ENCODE data around the gene IGHMBP2.
"Not testable (repeated sequence)": the region's sequence is repeated elsewhere in the genome, so short reads cannot be mapped to it uniquely, and the experiment has no call there.

IGHMBP2 gene

GRCh38 chr11:68903288-68904247, at the start of gene IGHMBP2, which contains the start of gene MRPL21:
IGHMBP2 (plus strand) TSS chr11:68903891; CDS start chr11:68903953, 62 bp downstream.
MRPL21 (minus strand) TSS chr11:68903832; CDS start chr11:68903810, 22 bp downstream.
- FAIRE-seq (no peak), DNase-seq (ENCODE audit: low spot score) (peak; percentile 91)

DNA sequence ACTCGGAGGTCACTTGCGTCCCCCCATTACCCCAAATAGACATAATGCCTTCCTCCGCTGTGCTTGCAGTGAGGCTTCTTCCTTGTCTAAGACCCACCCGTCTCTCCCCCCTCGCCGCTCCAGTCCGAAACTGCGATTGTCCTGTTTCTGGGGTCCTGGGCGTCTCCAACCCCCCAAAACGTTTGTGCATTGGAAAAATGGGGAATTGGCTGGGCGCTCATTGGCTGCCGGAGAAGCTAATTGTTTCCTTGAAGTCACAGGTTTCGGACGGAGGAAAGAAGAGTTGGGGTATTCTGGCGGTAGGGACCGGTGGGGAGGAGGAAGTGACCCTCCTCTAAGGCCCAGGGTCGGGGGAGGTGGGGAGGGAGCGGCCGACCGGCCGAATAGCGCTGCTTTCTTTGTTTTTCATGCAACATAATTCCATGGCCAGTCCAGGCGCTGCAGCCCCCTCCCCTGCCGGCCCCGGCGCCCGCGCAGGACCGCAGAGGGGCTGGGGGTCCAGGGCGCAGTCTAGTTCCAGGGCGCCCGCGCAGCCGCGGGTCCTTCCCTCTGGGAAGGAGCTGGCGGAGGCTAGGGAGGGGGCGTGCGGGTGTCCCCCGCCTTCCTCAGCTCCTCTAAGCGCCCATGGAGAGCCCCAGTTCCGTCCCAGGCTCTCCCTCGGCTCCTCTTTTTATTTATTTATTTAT, 49.3 kb upstream of the IGHMBP2 start:
- FAIRE-seq (no peak), DNase-seq (ENCODE audit: low spot score) (no peak)

DNA sequence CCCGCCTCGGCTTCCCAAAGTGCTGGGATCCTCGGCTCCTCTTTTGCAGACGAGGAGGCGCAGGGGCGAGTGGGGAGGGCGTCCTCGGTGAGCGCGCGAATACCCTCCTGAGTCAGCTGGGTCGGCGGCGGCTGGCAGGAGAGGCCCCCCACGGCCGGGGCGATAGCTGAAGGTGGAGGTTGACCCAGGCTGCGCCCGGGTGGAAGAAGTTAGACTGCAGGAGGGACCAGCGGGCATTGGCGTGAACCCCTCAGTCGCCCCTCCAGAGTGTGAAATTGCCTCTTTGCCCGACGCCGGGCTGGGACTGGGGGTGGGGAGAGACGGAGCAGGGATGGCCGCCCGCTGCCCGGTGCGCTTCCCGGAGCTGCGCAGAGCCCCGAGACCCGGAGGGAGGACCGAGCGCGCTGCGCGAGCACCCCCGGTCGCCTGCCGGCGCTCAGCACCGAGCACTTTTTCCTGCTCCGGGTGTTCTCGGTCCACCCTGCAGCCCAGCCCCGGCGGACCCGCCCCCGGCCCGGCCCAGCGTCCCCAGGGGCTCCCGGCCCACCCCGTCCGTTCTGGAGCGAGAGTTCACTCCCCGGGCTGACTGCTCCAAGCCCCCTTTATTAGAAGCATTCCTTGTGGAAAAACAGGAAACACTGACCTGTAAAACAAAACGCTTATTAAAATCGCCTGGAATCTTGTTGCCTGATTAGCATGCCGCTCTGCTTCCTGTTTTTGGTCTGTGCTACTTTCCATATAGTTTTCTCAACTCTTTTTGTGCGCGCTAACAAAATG, 48.3 kb upstream of the IGHMBP2 start:
- FAIRE-seq (no peak), DNase-seq (ENCODE audit: low spot score) (no peak)

GRCh38 chr11:68856425-68857030, 47.2 kb upstream of the IGHMBP2 start:
- DNase-seq (ENCODE audit: low spot score), result not testable (repeated sequence)

DNA sequence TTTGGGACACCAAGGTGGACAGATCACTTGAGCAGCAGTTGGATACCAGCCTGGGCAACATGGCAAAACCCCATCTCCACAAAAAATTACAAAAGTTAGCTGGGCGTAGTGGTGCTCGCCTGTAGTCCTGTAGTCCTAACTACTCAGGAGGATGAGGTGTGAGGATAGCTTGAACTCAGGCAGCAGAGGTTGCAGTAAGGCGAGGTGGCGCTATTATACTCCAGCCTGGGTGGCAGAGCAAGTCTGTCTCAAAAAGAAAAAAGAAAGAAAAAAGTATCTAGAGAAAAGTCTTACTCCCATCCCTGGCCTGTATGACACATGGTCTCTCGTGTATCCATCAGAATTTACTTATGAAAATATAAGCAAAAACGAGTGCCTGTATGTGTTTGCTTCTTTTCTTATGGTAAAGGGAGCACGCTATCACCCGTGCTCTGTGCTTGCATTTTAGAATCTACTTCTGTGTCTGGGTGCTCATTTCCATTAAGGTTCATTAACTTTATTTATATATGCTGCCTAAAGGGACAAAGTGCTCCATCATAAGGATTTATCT, 46.6 kb upstream of the IGHMBP2 start:
- DNase-seq (ENCODE audit: low spot score) (no peak), FAIRE-seq (no peak)

More at GRCh38 chr11:68856425-68857030, 47.2 kb upstream of the IGHMBP2 start:
- not testable (repeated sequence) for FAIRE-seq

- no peak for DNase-seq (ENCODE audit: low spot score)
- no peak for FAIRE-seq
Measured at GRCh38 chr11:68859123-68859522, 44.6 kb upstream of the IGHMBP2 start.

- DNase-seq (ENCODE audit: low spot score) (no peak), FAIRE-seq (no peak)
Measured at GRCh38 chr11:68862421-68862820, 41.3 kb upstream of the IGHMBP2 start.

- DNase-seq (ENCODE audit: low spot score) (no peak), FAIRE-seq (no peak)
Measured at GRCh38 chr11:68863553-68864265, 40.0 kb upstream of the IGHMBP2 start.

DNA sequence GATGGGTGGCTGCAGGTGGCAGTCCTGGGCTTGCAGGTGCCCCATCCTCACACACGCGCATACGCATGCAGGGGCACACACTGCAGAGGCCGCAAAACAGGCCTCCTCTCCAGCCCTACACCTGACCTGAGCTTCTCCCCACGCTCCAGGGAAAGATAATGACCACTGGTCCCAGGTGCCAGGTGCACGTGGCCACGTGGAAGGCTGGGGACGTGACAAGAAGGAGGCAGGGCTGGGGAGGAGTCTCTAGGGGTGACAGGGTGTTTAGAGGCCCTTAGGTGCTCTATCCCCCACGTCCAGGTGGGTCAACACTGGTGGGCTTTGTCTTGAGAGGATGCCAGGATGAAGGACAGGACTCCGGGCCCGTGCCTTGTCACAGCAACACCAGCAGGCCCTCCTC, 38.5 kb upstream of the IGHMBP2 start:
- DNase-seq (ENCODE audit: low spot score), result no peak

GRCh38 chr11:68867066-68867465, 36.6 kb upstream of the IGHMBP2 start:
- FAIRE-seq, result no peak
- no peak for DNase-seq (ENCODE audit: low spot score)

More for the DNA sequence above, 38.5 kb upstream of the IGHMBP2 start:
- no peak for FAIRE-seq

DNA sequence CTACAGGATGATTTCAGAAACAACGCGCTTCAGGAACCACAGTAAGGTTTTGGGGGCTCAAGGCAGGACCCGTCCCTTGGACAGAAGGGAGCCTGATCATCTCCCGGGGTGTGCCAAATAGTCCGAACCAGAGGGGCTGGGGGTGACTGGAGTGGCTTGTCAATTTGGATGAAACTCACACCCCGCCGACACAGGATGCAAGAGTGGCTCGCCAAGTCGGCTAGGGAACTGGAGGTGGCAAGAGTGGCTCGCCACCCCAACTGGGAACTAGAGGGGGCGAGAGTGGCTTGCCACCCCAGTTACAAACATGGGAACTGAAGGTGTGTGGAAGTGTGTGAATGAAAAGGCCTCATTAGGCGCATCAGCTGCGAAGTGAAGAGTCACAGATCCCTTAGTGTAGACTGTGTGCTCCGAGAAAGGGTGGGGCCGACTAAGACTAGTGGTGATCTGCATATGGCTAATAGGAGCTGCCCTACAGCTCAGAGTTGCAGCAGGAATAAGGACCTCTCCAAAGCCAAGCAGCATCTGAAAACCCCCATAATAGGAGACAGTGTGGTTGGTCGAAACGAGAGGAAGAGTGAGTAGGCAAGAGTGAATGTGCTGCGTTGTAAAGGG, 35.4 kb upstream of the IGHMBP2 start:
- DNase-seq (ENCODE audit: low spot score) (no peak), FAIRE-seq (no peak)

- no peak for DNase-seq (ENCODE audit: low spot score)
- FAIRE-seq, result no peak
Measured at GRCh38 chr11:68870470-68870869, 33.2 kb upstream of the IGHMBP2 start.

GRCh38 chr11:68872216-68873003, 31.3 kb upstream of the IGHMBP2 start:
- FAIRE-seq (no peak), DNase-seq (ENCODE audit: low spot score) (no peak)

DNA sequence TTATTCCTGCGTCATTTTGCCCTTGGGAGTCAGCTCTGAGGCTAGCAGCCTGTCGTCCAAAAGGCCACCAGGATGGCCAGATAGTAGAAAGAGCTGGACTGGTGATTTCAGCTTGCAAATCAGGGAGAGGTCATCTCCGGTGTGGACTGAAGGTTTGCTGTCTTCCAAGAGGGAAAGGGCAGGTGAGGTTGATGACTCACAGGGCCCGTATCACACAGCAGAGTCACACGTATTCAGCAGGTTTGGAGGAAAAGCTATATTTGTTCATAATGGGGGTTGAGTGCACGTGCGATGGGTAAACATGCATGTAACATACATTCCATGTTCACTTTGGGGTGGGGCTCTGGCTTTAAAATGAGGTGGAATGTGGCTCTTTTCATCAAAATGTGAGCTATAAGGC, 25.7 kb upstream of the IGHMBP2 start:
- FAIRE-seq, result no peak
- DNase-seq (ENCODE audit: low spot score), result no peak

GRCh38 chr11:68880851-68881250, 22.8 kb upstream of the IGHMBP2 start:
- FAIRE-seq, result no peak

GRCh38 chr11:68881320-68881719, 22.4 kb upstream of the IGHMBP2 start:
- no peak for FAIRE-seq
- no peak for DNase-seq (ENCODE audit: low spot score)

More at GRCh38 chr11:68880851-68881250, 22.8 kb upstream of the IGHMBP2 start:
- no peak for DNase-seq (ENCODE audit: low spot score)

DNA sequence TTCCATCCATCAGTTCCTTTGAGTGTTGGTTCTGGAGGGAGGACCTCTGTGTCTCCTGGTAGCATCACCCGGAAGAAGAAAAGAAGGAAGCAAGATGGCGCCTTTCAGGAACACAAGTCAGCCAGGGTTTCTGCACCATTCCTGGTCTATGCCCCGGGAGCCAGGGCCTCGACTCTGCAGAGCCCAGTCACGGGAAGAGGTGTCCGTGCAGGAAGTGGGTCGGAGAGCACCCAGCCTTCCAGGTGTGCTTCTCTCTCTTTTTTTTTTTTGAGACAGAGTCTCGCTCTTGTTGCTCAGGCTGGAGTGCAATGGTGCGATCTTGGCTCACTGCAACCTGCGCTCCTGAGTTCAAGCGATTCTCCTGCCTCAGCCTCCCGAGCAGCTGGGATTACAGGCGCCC, 21.3 kb upstream of the IGHMBP2 start:
- FAIRE-seq, result no peak
- no peak for DNase-seq (ENCODE audit: low spot score)

DNA sequence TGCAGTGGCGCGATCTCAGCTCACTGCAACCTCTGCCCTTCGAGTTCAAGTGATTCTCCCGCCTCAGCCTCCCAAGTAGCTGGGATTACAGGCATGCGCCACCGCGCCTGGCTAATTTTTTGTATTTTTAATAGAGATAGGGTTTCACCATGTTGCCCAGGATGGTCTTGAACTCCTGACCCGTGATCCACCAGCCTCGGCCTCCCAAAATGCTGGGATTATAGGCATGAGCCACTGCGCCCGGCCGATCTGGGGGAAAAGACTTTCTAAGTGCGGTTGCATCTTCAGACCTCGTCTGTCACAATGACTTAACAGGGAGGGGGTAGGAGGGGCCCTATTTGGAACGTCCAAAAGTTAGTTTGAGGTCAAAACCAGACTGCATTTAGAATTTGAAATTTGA, 18.9 kb upstream of the IGHMBP2 start:
- DNase-seq (ENCODE audit: low spot score); FAIRE-seq: not testable (repeated sequence)

- no peak for DNase-seq (ENCODE audit: low spot score)
- no peak for FAIRE-seq
Measured at GRCh38 chr11:68889948-68890446, 13.7 kb upstream of the IGHMBP2 start.
